BJ (cell line): ENCODE measurements around the gene CLEC3A. TPM values are rescaled to one million over a fixed set of nuclear protein-coding genes. Genes with fewer than 3 reads are reported as not detected.

Source experiments
- CTCF ChIA-PET: fragments of 350-600 bp; formaldehyde crosslinking; extraction: SDS; loops from one replicate; lab custom pipeline; 2021; ENCODE audit warnings: antibody characterized with exemption, inconsistent platforms; lab: Yijun Ruan, JAX
- POLR2A ChIA-PET: fragments of 300-600 bp; sonication (Branson Sonifier 250); formaldehyde crosslinking; extraction: SDS; loops from one replicate; lab custom pipeline; 2021; ENCODE audit warnings: antibody characterized with exemption; lab: Charles Lee
- DNase-seq: peaks from one replicate; pipeline ENCODE4 v3.0.0-alpha.2; 2011; ENCODE audit warnings: low read depth
- H3K27me3 ChIP-seq: 2 replicates; pipeline ENCODE4 v1.6.0; 2011; ENCODE audit warnings: low read length; ENCODE audit not compliant: control insufficient read depth, insufficient read depth
- H3K36me3 ChIP-seq: 2 replicates; pipeline ENCODE4 v1.5.1; 2011; ENCODE audit warnings: low read length; ENCODE audit not compliant: control insufficient read depth, insufficient read depth
- H3K4me3 ChIP-seq: 2 replicates; pipeline ENCODE4 v1.5.1; 2011; ENCODE audit warnings: low read depth, mild to moderate bottlenecking, control low read depth, low read length
- CTCF ChIP-seq: IDR thresholded peaks from 2 replicates; pipeline ENCODE4 v1.5.1; 2011; ENCODE audit warnings: low read depth, mild to moderate bottlenecking, control low read depth, inconsistent platforms, low read length, moderate library complexity; ENCODE audit not compliant: insufficient read depth
- polyA plus RNA-seq: library from polyadenylated mRNA; depleted of rRNA; stranded (reverse); fragments of >200 nt; gene quantifications from 2 replicates; pipeline ENCODE4 v1.2.3, GENCODE V29; 2011

The CLEC3A gene
- polyA plus RNA-seq, 1 experiment, result not detected

- no peaks in the 10 kb centered on the region for H3K27me3 ChIP-seq
- H3K4me3 ChIP-seq, result no peak overlapping the region
- CTCF ChIA-PET, result interaction anchor here (0.6 to 2.0 kb wide), 12 partner anchors 8 to 768 kb away, joined by 3 to 11 read pairs (median 3); no protein-coding TSS in a partner anchor
- H3K36me3 ChIP-seq, result no peaks in the 10 kb centered on the region
- POLR2A ChIA-PET, result no interaction called here
- TF ChIP-seq CTCF, result peak; percentile 70
- peak; percentile 12 for DNase-seq
These were observed 19.3 kb upstream of the CLEC3A start for GRCh38 chr16:78002915-78003538.

GRCh38 chr16:78004517-78004916 is 17.8 kb upstream of the CLEC3A start:
- ChIA-PET CTCF (interaction anchor here (1.9 to 2.0 kb wide), 2 partner anchors 327 to 330 kb away, joined by 5 to 11 read pairs; no protein-coding TSS in a partner anchor), POLR2A (no interaction called here)
- Histone ChIP-seq H3K36me3 (no peaks in the 10 kb centered on the region), H3K4me3 (no peak overlapping the region), H3K27me3 (no peaks in the 10 kb centered on the region)
- TF ChIP-seq CTCF, result no peak
- no peak for DNase-seq

- H3K4me3 ChIP-seq, result no peak overlapping the region
- POLR2A ChIA-PET, result no interaction called here
- no peak for DNase-seq
- CTCF ChIA-PET, result no interaction called here
- no peaks in the 10 kb centered on the region for H3K27me3 ChIP-seq
- TF ChIP-seq CTCF, result no peak
- no peaks in the 10 kb centered on the region for H3K36me3 ChIP-seq
These were observed 16.5 kb upstream of the CLEC3A start for GRCh38 chr16:78005881-78006280.

- CTCF ChIA-PET, result no interaction called here
- no peak for DNase-seq
- no peak for TF ChIP-seq CTCF
- Histone ChIP-seq H3K4me3 (no peak overlapping the region), H3K27me3 (no peaks in the 10 kb centered on the region), H3K36me3 (no peaks in the 10 kb centered on the region)
- POLR2A ChIA-PET, result no interaction called here
These were observed 15.2 kb upstream of the CLEC3A start for GRCh38 chr16:78007121-78007520.

GRCh38 chr16:78024159-78024558 is 1.8 kb downstream of the CLEC3A start:
- DNase-seq, result no peak
- no peak for TF ChIP-seq CTCF
- CTCF ChIA-PET, result no interaction called here
- H3K36me3 ChIP-seq, result no peaks in the 10 kb centered on the region
- POLR2A ChIA-PET, result no interaction called here
- H3K27me3 ChIP-seq, result no peaks in the 10 kb centered on the region
- H3K4me3 ChIP-seq, result no peak overlapping the region
